IPS-NIHi7 (cell line): Measurements from ENCODE around the gene EDN1.

Experiments used
- DNase-seq: peaks from one replicate; pipeline ENCODE4 v3.0.0; 2012; ENCODE audit warnings: mixed read lengths; ENCODE audit errors: extremely low spot score

EDN1 gene

GRCh38 chr6:12270551-12271230 lies 19.5 kb upstream of the EDN1 start:
- no peak for DNase-seq

- DNase-seq, result no peak
Measured at GRCh38 chr6:12271594-12271993, 18.6 kb upstream of the EDN1 start.

- no peak for DNase-seq
Measured at GRCh38 chr6:12271997-12272396, 18.2 kb upstream of the EDN1 start.

GRCh38 chr6:12275107-12275506 lies 15.1 kb upstream of the EDN1 start:
- no peak for DNase-seq

- no peak for DNase-seq
Measured at GRCh38 chr6:12276930-12277315, 13.2 kb upstream of the EDN1 start.

GRCh38 chr6:12277386-12277785 lies 12.8 kb upstream of the EDN1 start:
- no peak for DNase-seq

- DNase-seq, result no peak
Measured at GRCh38 chr6:12278915-12279314, 11.2 kb upstream of the EDN1 start.

- no peak for DNase-seq
Measured at GRCh38 chr6:12279322-12280091, 10.7 kb upstream of the EDN1 start.

- DNase-seq, result no peak
Measured at GRCh38 chr6:12280458-12280857, 9.7 kb upstream of the EDN1 start.

- no peak for DNase-seq
Measured at GRCh38 chr6:12280902-12281301, 9.3 kb upstream of the EDN1 start.

GRCh38 chr6:12283904-12284303 lies 6.3 kb upstream of the EDN1 start:
- DNase-seq, result no peak

GRCh38 chr6:12286373-12287110 lies 3.6 kb upstream of the EDN1 start:
- DNase-seq, result no peak

GRCh38 chr6:12288211-12288618 lies 1.9 kb upstream of the EDN1 start:
- no peak for DNase-seq

- no peak for DNase-seq
Measured at GRCh38 chr6:12288914-12289313, 1.2 kb upstream of the EDN1 start.

GRCh38 chr6:12289365-12289919 lies 719 bp upstream of the EDN1 start:
- peak; percentile 76 for DNase-seq

- no peak for DNase-seq
Measured at GRCh38 chr6:12291071-12291838, 1.1 kb downstream of the EDN1 start.

- DNase-seq, result peak; percentile 50
Measured at GRCh38 chr6:12291839-12292604, 1.9 kb downstream of the EDN1 start.

- no peak for DNase-seq
Measured at GRCh38 chr6:12293235-12293930, 3.2 kb downstream of the EDN1 start.

GRCh38 chr6:12293931-12294807 lies 4.0 kb downstream of the EDN1 start:
- DNase-seq, result no peak
